Adrenal gland (tissue), 12 donors: ENCODE data around the gene IRAK3. TPM values are rescaled to one million over a fixed set of nuclear protein-coding genes. Genes with fewer than 3 reads are reported as not detected.

ENCODE experiments used
- polyA plus RNA-seq, 3 donors: library from polyadenylated mRNA; stranded (reverse); fragments of 200-250 nt in 2 of 3; fragments of 350-450 nt in 1 of 3; fragmentation: Illumina TruSeq in 1 of 3; extraction: RNeasy Lipid Tissue Mini Kit (QIAGEN cat#74804) in 1 of 3; gene quantifications; one replicate each; pipeline ENCODE4 v1.2.3, GENCODE V29; 2013 to 2014
- total RNA-seq, 9 donors: library from RNA; depleted of rRNA in 4 of 9; stranded (reverse); fragments of >200 nt in 4 of 9; fragments of 120-200 nt in 1 of 9; fragmentation: NEBNext Ultra II Directional in 1 of 9; extraction: Animal tissue kit (Norgen Biotek cat#: 25700) in 1 of 9; gene quantifications; one replicate each; pipeline versions ENCODE4 v1.1.0 to v1.2.4, GENCODE V29; 2013 to 2023
- donor health status: healthy with polysubstance abuse.
- donor health status: Bipolar disorder and iron deficiency.
- donor health status: DM: yes; HTN: yes; CAD: no.
- donor health status: DM: no; HTN: no; CAD: no.
- donor health status: DM: no; HTN: no; CAD: no.
- donor health status: DM: yes; HTN: yes; CAD: no.

The IRAK3 gene
- total and polyA plus RNA-seq, 12 donors, result 3.3 to 29.0 (median 8.3) TPM

Other genes with a start within 250 kb of the IRAK3 start
- gene LLPH, start 58.5 kb upstream of the IRAK3 start, total RNA-seq, result 10 to 100 TPM in 8 of 9 donors, 1 to 10 TPM in 1; 5.5 to 81.5 (median 36.0) TPM
- gene LLPH, start 58.5 kb upstream of the IRAK3 start, polyA plus RNA-seq, result 100 to 1,000 TPM in 1 of 3 donors, 10 to 100 TPM in 2; 15.2 to 145 (median 16.1) TPM
- gene TMBIM4, start 19.2 kb upstream of the IRAK3 start, total RNA-seq, result 100 to 1,000 TPM; 131 to 291 (median 225) TPM
- gene TMBIM4, start 19.2 kb upstream of the IRAK3 start, polyA plus RNA-seq, result 100 to 1,000 TPM in 2 of 3 donors, 10 to 100 TPM in 1; 94.3 to 248 (median 149) TPM
- gene HELB, start 113.3 kb downstream of the IRAK3 start, total RNA-seq, result 1 to 10 TPM in 8 of 9 donors, under 1 TPM in 1; 0.55 to 6.8 (median 2.2) TPM
- under 1 TPM; 0.40 to 0.93 (median 0.48) TPM for gene HELB, start 113.3 kb downstream of the IRAK3 start, polyA plus RNA-seq